ENCODE data around the gene PROB1.
"Not testable (repeated sequence)": the region's sequence is repeated elsewhere in the genome, so short reads cannot be mapped to it uniquely, and the experiment has no call there.

The PROB1 gene

GRCh38 chr5:139392678-139393496, 2.0 kb downstream of the PROB1 start:
- H3K36me3 Mint-ChIP-seq: peaks cover 29 to 49% of the 10 kb centered on the region in 2 donors
- peak overlapping the region; percentile 92 to 97 for H3K4me3 Mint-ChIP-seq
- no peaks in the 10 kb centered on the region for H3K9me3 Mint-ChIP-seq
- H3K27ac Mint-ChIP-seq: peak overlapping the region; percentile 97
- no peaks in the 10 kb centered on the region for H3K27me3 Mint-ChIP-seq
- ATAC-seq (replicated peaks): peak; percentile 69 to 71
- peak; percentile 85 for DNase-seq
- peaks cover 49 to 73% of the 10 kb centered on the region in 2 donors for H3K4me1 Mint-ChIP-seq

DNA sequence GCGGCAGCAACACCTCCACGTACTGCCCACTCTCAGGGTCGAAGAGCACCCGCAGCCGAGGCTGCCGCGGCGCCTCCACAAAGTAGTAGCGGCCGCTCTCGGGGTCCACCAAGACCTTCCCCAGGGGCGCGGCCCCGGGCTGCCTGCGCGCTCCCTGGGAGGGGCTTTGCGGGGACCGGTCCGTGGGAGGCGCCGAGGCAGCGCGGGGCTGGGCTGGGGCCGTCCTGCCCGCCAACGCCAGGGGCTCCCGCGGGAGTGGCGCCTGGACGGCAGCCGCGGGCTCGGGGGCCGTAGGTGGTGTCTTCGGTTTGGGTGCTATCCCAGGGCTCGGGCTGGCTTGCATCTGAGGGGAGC, 2.6 kb downstream of the PROB1 start:
- peak in 1 of 2 donors; percentile 26 for ATAC-seq (replicated peaks)
- peak overlapping the region; percentile 97 for H3K27ac Mint-ChIP-seq

DNA sequence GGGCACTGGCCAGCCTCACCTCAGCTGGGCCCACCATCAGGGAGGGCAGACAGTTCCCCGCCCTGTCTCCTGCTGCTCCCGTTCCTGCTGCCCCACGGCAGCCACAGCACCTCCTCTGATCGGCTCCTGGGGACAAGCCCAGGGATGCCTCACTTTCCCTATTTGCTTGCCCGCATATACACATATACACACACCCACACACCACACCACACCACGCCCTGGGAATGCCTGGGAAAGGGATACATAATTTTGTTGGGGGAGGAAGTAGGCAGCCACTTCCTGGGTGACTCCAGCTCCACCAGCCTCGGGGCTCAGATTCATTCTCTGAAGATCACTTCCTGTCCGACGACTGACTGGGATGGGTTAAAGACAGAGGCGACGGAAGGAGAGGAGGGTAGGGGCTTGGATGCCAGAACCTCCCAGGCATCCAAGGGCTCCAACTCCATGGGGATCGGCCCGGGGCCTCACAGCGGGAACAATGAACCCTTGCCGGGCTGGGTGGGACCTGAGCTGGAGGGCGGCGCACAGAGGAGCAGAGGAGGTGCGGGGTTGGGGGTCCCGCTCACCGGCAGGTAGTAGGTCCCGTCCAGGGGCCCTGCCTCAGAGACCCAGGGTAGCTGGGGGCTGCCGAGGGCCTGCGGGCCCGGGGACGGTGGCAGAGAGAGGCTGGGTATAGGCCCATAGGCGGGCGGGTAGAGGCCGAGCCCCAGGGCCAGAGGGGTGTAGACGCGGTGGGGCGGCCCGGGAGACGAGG, 3.2 kb downstream of the PROB1 start:
- peak overlapping the region; percentile 97 for H3K27ac Mint-ChIP-seq
- H3K27me3 Mint-ChIP-seq: no peaks in the 10 kb centered on the region
- peak overlapping the region; percentile 92 to 97 for H3K4me3 Mint-ChIP-seq
- H3K9me3 Mint-ChIP-seq: no peaks in the 10 kb centered on the region
- DNase-seq: no peak
- H3K36me3 Mint-ChIP-seq: peaks cover 25 to 50% of the 10 kb centered on the region in 2 donors
- H3K4me1 Mint-ChIP-seq: peaks cover 52 to 75% of the 10 kb centered on the region in 2 donors
- ATAC-seq (replicated peaks): peak; percentile 7 to 10

More for the DNA sequence above, 2.6 kb downstream of the PROB1 start:
- no peaks in the 10 kb centered on the region for H3K27me3 Mint-ChIP-seq
- H3K4me3 Mint-ChIP-seq: peak overlapping the region; percentile 92 to 97
- no peaks in the 10 kb centered on the region for H3K9me3 Mint-ChIP-seq
- no peak for DNase-seq
- H3K4me1 Mint-ChIP-seq: peaks cover 52 to 75% of the 10 kb centered on the region in 2 donors
- H3K36me3 Mint-ChIP-seq: peaks cover 28 to 53% of the 10 kb centered on the region in 2 donors

- Mint-ChIP-seq H3K4me3 (peak overlapping the region; percentile 92 to 97), H3K27me3 (no peaks in the 10 kb centered on the region), H3K4me1 (peaks cover 53 to 79% of the 10 kb centered on the region in 2 donors), H3K9me3 (no peaks in the 10 kb centered on the region), H3K27ac (peak overlapping the region; percentile 97), H3K36me3 (peaks cover 20 to 46% of the 10 kb centered on the region in 2 donors)
- DNase-seq (no peak), ATAC-seq (replicated peaks) (no peak)
These were observed 4.0 kb downstream of the PROB1 start for GRCh38 chr5:139390639-139391569.

GRCh38 chr5:139389701-139390638, 4.9 kb downstream of the PROB1 start, which contains the start of gene MZB1:
MZB1 (minus strand) TSS chr5:139389913; CDS start chr5:139389856, 57 bp downstream.
- DNase-seq: peak; percentile 84
- peak; percentile 56 to 65 for ATAC-seq (replicated peaks)
- peaks cover 13 to 43% of the 10 kb centered on the region in 2 donors for H3K36me3 Mint-ChIP-seq
- H3K4me3 Mint-ChIP-seq: peak within 1 kb of the TSS; percentile 92 to 97
- H3K27ac Mint-ChIP-seq: peak within 1 kb of the TSS; percentile 97
- no peaks in the 10 kb centered on the region for H3K27me3 Mint-ChIP-seq
- H3K9me3 Mint-ChIP-seq: no peaks in the 10 kb centered on the region
- H3K4me1 Mint-ChIP-seq: peaks cover 56 to 85% of the 10 kb centered on the region in 2 donors

- ATAC-seq (replicated peaks) (no peak), DNase-seq (no peak)
- Mint-ChIP-seq H3K36me3 (peaks cover 13 to 43% of the 10 kb centered on the region in 2 donors), H3K27ac (peak overlapping the region; percentile 97), H3K4me3 (peak overlapping the region; percentile 92 to 93), H3K9me3 (no peaks in the 10 kb centered on the region), H3K4me1 (peaks cover 65 to 91% of the 10 kb centered on the region in 2 donors), H3K27me3 (no peaks in the 10 kb centered on the region)
These were observed 6.6 kb downstream of the PROB1 start for GRCh38 chr5:139388198-139388821.

GRCh38 chr5:139387611-139388197, 7.2 kb downstream of the PROB1 start:
- Mint-ChIP-seq H3K27me3 (no peaks in the 10 kb centered on the region), H3K9me3 (no peaks in the 10 kb centered on the region), H3K4me1 (peaks cover 64 to 91% of the 10 kb centered on the region in 2 donors), H3K27ac (peak overlapping the region; percentile 97), H3K36me3 (peaks cover 13 to 41% of the 10 kb centered on the region in 2 donors), H3K4me3 (peak overlapping the region; percentile 92 to 93)
- no peak for DNase-seq
- ATAC-seq (replicated peaks): no peak

- H3K27me3 Mint-ChIP-seq; H3K9me3 Mint-ChIP-seq; DNase-seq; ATAC-seq (replicated peaks): not testable (repeated sequence)
- peaks cover 67 to 97% of the 10 kb centered on the region in 2 donors for H3K4me1 Mint-ChIP-seq
- peaks cover 13 to 40% of the 10 kb centered on the region in 2 donors for H3K36me3 Mint-ChIP-seq
- peak overlapping the region; percentile 97 for H3K27ac Mint-ChIP-seq
- H3K4me3 Mint-ChIP-seq: peak overlapping the region; percentile 69 to 92
These were observed 7.9 kb downstream of the PROB1 start for GRCh38 chr5:139386956-139387355.

DNA sequence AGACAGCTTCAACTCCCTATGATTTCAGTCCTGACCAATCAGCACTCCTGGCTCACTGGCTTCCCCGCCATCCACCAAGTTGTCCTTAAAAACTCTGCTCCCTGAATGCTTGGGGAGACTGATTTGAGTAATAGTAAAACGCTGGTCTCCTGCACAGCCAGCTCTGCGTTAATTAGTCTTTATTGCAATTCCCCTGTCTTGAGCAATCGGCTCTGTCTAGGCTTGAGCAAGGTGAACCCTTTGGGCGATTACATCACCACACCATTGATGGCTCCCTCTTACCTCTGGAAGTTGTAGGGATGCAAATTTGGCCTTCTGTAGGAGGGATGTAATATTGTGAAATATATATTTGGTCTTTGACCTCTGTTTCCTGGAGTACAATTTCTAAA, 8.9 kb downstream of the PROB1 start:
- no peaks in the 10 kb centered on the region for H3K27me3 Mint-ChIP-seq
- no peak for ATAC-seq (replicated peaks)
- no peaks in the 10 kb centered on the region for H3K9me3 Mint-ChIP-seq
- peak overlapping the region; percentile 42 for H3K27ac Mint-ChIP-seq
- H3K4me3 Mint-ChIP-seq: no peak overlapping the region
- peaks cover 13 to 32% of the 10 kb centered on the region in 2 donors for H3K36me3 Mint-ChIP-seq
- H3K4me1 Mint-ChIP-seq: peaks cover 60 to 89% of the 10 kb centered on the region in 2 donors
- no peak for DNase-seq

DNA sequence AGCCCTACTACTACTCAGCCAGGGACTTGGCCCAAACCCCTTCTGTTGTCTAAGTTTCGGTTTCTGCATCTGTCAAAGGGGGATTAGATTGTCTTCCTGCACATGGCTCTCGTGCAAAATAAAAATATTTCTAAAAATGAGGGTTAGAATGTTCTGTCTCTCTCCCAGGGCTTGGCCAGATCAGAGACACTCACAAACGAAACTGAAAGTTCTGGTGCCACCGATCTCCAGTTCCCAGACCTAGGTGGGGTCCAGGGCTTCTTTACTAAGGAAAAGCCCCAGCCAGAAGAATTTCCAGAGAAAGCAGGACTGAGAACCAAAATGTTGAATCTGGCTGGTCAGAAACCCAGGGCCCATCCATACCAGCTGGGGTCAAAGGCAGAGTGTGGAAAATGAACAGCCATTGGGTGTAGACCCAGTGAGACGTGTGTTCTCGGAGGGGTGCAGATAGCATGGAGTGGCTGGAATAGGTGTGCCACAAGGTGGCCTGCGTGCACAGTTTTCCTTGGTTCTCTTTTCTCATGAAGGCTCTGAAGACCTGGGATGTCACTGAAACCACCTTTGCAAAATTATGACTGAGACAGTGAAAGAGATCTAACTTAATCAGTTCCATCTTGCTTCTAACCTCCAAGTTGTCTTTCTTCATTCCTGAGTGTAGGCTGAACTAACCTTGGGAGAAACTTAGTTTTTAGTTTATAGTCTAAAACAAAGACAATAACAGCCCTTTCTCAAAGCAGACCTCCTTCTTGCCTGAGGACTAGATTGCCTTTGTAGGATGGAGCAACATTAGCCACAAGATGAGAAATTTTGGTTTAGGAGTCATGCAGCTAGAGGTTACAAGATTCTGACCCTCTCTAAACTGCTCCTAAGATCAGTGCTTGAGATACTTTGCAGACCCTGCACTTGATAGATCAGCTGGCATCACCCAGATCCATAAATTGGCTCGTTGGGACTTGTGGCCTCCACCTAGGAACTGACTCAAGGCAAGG, 9.5 kb downstream of the PROB1 start:
- ATAC-seq (replicated peaks): no peak
- Mint-ChIP-seq H3K9me3 (no peaks in the 10 kb centered on the region), H3K27ac (peak overlapping the region; percentile 78), H3K27me3 (no peaks in the 10 kb centered on the region), H3K4me3 (peak overlapping the region; percentile 22 to 81), H3K36me3 (peaks cover 11 to 29% of the 10 kb centered on the region in 2 donors), H3K4me1 (peaks cover 56 to 82% of the 10 kb centered on the region in 2 donors)
- no peak for DNase-seq

DNA sequence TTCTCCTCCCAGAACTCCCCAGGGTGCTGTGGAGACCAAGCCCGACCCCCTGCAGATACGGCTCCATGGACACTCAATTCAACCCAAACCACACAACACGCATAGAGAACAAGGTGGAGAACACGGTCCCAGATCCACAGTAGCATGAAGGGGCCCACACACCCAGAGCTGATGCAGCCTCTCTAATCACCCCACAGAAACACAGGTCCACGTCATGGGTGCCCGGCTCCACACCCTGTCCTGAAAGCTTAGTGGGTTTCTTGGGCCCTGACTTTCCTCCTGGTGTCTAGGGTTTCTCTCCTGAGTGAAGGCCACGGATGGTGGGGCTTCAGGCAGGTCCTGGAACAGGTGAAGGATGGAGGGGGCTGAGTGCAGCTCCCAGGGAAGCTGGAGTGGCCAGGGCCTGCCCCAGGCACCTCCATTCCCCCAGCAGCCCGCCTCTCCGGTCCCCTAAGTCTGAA, 10.3 kb downstream of the PROB1 start:
- ATAC-seq (replicated peaks): peak; percentile 15 to 18
- peak overlapping the region; percentile 22 to 81 for H3K4me3 Mint-ChIP-seq

More for the DNA sequence above, 10.3 kb downstream of the PROB1 start:
- no peak for DNase-seq
- Mint-ChIP-seq H3K9me3 (no peaks in the 10 kb centered on the region), H3K27ac (peak overlapping the region; percentile 78), H3K36me3 (peaks cover 11 to 25% of the 10 kb centered on the region in 2 donors), H3K27me3 (no peaks in the 10 kb centered on the region), H3K4me1 (peaks cover 50 to 75% of the 10 kb centered on the region in 2 donors)

Data from stimulated activated naive B cell treated with anti-CD40 and anti-IgM and Interleukin-4, amounts not matched to agents 10 μg/mL and 1 μg/mL and 100 μg/mL, for 72 hours (primary cell).